ENCODE measurements around the gene TUBA1B. TPM values are rescaled to one million over a fixed set of nuclear protein-coding genes. Genes with fewer than 3 reads are reported as not detected.
A peak's percentile ranks its signal among the peaks of the same experiment; 100 is the strongest.
"Not testable (repeated sequence)": the region's sequence is repeated elsewhere in the genome, so short reads cannot be mapped to it uniquely, and the experiment has no call there.

TUBA1B gene
- total RNA-seq, 1 experiment from 2014 or later: 4,414 TPM

DNA sequence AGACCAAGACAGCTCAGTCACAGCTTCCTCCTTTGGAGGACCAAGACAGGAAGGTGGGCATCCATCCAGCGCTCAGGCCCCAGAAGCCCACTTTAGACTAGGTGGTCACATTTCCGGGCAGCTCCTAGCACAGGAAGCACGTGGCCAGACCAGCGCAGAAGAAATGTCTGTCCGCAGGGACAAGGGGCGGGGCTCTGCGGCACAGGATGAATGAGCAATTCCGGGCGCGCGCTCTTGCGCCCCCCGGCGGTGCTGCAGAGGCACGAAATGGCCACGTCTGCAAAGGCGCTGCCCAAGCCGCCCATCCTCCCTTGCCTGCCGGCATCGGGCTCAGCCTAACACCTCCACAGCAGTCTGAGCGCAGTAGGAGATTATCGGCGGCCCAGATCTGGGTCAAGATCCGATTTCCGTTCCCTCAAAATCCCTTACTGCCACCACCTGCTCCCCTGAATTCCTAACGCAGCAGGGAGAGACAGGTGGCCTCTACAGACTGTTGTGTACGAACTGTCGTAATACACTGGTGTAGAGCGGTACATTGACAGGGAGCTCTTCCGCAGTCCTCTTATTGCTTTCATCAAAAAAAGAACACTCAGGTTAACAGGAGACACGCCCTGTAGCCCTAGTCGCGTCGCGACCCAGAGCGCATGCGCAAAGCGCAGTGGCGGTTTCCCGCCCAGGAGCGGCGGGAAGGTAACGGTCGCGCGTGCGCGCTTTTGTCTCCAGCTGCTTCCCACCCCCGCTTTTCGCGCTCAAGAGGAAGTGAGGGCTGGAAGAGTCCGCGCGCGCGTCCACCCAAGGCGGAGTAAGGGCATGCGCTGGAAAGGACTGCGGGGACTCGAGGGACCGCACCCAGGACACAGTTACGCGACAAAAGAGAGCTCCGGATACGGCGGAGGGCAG is 794 bp downstream of the TUBA1B start:
- DNase-seq (ENCODE audit: low read depth): peak; percentile 93
- in situ Hi-C loops (cut with HindIII; ENCODE audit: low pct_unique_long_range_greater_than_20kb, low sequenced_read_pairs): no loop called here

- in situ Hi-C loops (cut with HindIII; ENCODE audit: low pct_unique_long_range_greater_than_20kb, low sequenced_read_pairs): no loop called here
- no peak for DNase-seq (ENCODE audit: low read depth)
Measured at GRCh38 chr12:49129332-49130150, 1.7 kb downstream of the TUBA1B start.

GRCh38 chr12:49127971-49128370 is 3.2 kb downstream of the TUBA1B start:
- in situ Hi-C loops (cut with HindIII; ENCODE audit: low pct_unique_long_range_greater_than_20kb, low sequenced_read_pairs); DNase-seq (ENCODE audit: low read depth): not testable (repeated sequence)

DNA sequence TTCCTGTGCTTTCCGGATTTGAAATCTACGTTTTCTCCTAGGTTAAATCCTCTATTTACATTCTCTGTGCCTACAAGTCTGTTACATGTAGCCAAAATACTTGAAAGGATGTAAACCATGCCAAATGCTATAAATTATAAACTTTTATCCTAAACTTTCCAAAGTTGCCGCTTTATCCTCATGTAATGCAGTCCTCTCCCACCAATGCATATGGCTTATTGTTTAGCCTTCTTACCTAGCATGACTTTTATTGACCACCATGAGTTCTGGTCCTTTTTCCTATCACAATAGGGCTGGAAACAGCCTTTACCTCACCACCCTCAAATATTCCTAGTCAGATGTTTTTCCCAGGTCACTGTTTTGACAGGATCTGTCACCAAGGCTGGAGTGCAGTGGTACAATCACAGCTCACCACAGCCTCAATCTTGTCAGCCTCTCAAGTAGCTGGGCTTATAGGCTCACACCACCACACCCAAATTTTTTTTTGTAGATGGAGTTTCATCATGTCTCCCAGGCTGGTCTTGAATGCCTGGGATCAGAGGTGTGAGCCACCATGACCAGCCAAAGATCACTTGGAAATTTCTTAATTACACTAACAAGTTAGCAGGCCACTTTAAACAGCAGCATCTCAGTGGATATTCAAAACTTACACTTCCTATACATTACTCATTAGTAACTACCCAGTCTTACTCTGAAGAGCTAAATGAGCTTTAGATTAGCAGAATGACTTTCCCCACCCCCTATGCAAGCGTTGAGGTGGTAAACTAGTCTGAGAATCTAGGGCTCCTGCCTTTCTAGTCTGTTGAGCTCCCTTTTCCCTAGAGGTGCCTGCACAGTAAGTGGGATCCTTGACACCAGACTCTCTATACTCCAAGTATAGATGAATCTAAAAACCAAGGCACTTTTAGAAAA is 4.1 kb downstream of the TUBA1B start:
- no peak for DNase-seq (ENCODE audit: low read depth)
- in situ Hi-C loops (cut with HindIII; ENCODE audit: low pct_unique_long_range_greater_than_20kb, low sequenced_read_pairs): no loop called here

DNA sequence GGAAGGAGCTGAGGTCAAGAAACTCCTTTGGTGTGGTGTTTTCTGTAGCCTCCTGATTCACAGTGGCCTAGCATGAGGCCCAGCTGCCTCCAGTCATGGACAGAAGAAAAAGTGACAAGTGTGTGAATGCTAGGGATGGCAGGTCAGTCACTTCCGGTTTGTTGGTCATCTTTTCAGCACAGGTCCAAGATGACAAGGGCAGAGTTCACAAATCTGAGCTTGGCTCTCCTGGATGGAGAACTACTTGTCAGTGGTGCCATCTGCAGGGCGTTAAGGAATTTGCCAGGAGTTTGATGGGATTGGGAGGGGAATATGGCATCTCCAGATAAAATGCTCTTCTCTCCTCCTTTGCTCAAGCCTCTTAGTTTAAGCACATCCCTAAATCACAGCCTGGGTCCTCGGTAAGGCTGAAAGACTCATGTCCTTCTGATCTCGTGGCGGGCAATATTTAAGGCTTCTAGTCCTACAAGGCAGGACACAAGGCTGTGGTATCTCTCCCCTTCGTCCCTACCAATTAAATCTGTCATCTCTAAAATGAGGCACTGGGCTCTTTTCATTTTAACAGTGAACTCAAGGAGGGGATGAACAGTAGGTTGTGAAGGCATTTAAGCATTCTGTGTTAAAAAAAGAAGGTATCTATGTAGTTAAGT is 10.0 kb downstream of the TUBA1B start:
- in situ Hi-C loops (cut with HindIII; ENCODE audit: low pct_unique_long_range_greater_than_20kb, low sequenced_read_pairs): no loop called here
- DNase-seq (ENCODE audit: low read depth): peak; percentile 64

DNA sequence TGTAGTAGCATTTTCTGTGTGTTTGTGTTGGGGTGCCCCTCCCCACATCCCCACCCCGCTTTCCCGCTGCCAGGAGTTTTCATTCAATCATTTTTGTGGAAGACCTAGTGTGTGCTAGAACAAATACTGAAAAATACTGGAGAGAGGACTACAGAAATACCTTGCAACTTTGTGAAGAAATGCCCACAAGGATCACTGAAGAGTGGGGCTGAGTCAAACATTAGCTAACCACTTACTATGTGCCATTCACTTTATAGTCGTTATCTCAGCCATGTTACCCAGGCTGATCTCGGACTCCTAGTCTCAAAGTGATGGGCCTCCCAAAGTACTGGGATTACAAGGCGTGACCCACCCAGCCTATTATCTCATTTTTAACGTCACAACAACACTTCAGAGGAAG is 20.0 kb downstream of the TUBA1B start:
- in situ Hi-C loops (cut with HindIII; ENCODE audit: low pct_unique_long_range_greater_than_20kb, low sequenced_read_pairs): no loop called here
- no peak for DNase-seq (ENCODE audit: low read depth)

DNA sequence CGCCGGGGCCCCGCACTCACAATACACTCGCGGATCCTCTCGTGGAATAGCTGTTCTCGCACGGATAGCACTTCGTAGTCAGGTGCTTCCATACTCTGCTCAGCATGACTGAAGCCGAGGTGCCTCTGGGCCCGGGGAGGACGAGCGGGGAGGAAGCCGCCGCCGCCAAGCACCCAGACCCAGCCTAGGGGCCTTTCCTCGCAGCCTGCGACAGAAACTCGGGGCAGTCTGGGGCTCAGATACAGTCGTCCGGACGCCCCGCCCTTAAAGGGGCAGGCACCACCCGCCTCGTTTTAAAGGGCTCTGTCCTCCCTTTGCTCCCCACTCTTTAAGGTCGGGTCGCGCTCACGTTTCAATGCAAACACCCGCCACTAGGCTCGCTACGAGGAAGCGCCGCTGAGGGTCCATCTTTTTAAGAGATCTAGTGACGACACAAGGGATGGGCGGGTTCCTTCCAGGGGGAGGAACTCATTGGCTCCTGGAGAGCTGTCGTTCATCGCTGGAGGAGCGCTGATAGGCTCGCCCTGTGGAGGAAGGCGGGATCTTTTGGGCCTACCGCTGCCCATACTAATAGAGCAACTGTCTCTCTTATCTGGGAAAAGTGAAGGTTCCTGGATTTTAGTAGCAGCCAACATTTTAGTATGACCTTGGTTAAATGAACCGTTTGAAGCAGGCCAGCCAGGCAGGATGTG is 20.6 kb downstream of the TUBA1B start, which contains the start of gene LMBR1L:
Gene LMBR1L (minus strand): TSS at position 384 of the 692 bp plus-strand sequence. CDS start 292 bp downstream, at position 92.
- in situ Hi-C loops (cut with HindIII; ENCODE audit: low pct_unique_long_range_greater_than_20kb, low sequenced_read_pairs): no loop called here
- peak; percentile 98 for DNase-seq (ENCODE audit: low read depth)

GRCh38 chr12:49109641-49110463 is 21.3 kb downstream of the TUBA1B start:
- no peak for DNase-seq (ENCODE audit: low read depth)
- in situ Hi-C loops (cut with HindIII; ENCODE audit: low pct_unique_long_range_greater_than_20kb, low sequenced_read_pairs): no loop called here

DNA sequence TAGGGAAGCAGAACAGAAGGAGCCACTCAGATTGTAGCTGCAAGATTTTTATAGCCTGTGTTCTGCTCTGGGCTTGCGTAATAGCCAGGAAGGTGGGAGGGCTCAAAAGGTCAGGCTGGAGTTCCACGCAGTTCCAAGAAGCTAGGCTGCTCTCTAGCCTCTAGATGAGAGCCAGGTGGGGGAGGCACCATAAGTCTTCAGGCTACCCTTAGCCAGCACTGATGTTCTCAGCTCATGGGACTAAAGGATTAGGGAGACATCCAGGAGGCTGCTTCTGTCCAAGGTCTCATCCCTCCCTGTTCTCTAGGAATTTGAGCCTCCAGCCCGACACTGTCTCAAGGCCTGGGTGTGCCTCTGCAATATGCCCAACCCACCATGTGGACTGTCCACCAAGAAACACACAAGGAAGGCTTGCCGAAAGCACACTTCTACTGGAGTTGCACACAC is 22.2 kb downstream of the TUBA1B start:
- in situ Hi-C loops (cut with HindIII; ENCODE audit: low pct_unique_long_range_greater_than_20kb, low sequenced_read_pairs): no loop called here
- DNase-seq (ENCODE audit: low read depth): no peak

DNA sequence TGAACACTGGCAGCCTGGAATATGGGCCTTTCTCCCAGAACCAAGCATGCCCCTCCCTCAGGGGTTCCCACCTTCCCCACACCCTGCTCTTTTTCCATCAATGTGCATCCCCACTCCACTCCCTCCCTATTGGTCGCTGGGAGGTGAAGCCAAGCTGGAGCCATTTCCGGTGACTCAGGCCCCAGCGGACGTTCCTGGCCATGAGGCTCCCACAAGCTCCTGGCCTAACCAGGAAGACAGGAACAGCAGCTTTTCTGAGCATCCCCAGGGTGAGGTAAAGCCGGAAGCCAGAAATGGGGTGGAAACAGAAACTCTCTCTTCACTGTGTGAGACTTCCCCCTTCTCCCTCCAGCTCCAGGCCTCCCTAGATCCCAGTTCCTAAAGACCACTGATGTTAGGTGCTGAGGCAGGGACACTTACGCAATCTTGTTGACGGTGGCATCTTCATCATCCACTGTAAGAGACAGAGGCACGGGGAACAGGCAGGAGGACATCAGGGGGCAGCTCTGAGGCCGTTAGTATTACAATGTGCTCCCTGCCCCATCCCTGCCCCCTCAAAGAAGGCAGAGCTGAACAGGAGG is 25.6 kb downstream of the TUBA1B start:
- in situ Hi-C loops (cut with HindIII; ENCODE audit: low pct_unique_long_range_greater_than_20kb, low sequenced_read_pairs): no loop called here
- no peak for DNase-seq (ENCODE audit: low read depth)

DNA sequence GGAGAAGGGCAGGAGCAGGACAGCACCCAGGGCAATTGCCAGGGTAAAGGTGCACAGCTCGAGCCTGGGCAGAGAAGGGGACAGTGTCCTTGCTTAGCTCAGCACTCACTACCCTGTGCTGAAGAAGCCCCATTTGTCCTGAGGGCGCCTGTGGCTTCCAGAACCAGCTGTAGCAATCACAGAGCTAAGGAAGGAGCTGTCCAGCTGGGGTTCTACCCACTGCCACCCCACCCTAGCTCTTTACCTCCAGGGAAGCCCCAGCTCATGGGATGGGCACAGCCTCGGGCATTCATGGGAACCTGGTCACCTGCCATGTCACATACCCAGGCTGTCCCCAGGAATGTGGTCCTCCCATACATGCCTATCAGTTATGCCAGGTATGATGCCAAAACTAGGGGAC is 26.4 kb downstream of the TUBA1B start:
- in situ Hi-C loops (cut with HindIII; ENCODE audit: low pct_unique_long_range_greater_than_20kb, low sequenced_read_pairs): no loop called here
- DNase-seq (ENCODE audit: low read depth): no peak

DNA sequence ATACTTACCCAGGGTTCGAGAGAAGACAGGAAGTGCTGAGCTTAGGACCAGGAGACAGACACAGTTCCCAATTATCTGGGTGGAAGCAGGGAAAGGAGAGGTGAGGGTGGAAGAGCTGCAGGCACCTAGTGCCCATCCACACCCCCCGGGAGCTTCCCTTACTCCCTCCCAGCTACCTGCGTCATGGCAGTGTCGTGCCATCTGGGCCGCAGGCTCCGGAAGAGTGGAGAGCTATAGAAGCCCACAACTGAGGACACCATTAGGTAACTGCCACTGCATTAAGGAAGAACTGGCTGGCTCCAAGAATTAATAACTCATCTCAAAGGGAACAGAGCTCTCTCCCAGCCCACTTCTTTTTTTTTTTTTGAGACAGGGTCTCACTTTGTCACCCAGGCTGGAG is 30.8 kb downstream of the TUBA1B start:
- no peak for DNase-seq (ENCODE audit: low read depth)
- in situ Hi-C loops (cut with HindIII; ENCODE audit: low pct_unique_long_range_greater_than_20kb, low sequenced_read_pairs): no loop called here

DNA sequence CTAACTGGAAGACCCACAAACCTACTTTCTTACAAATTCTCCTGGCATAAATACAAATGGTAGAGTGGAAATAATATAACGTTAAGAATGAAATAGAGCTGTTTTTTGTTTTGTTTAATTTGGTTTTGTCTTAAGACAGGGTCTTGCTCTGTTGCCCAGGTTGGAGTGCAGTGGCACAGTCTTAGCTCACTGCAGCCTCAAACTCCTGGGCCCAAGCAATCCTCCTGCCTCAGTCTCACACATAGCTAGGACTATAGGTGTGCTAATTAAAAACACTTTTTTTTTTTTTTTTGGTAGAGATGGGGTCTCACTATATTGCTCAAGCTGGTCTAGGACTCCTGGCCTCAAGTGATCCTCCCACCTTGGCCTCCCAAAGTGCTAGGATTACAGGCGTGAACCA is 32.5 kb downstream of the TUBA1B start:
- DNase-seq (ENCODE audit: low read depth): no peak
- in situ Hi-C loops (cut with HindIII; ENCODE audit: low pct_unique_long_range_greater_than_20kb, low sequenced_read_pairs): no loop called here

GRCh38 chr12:49098035-49098451 is 33.2 kb downstream of the TUBA1B start:
- DNase-seq (ENCODE audit: low read depth): peak; percentile 28
- in situ Hi-C loops (cut with HindIII; ENCODE audit: low pct_unique_long_range_greater_than_20kb, low sequenced_read_pairs): no loop called here

- in situ Hi-C loops (cut with HindIII; ENCODE audit: low pct_unique_long_range_greater_than_20kb, low sequenced_read_pairs): no loop called here
- no peak for DNase-seq (ENCODE audit: low read depth)
Measured at GRCh38 chr12:49097381-49097780, 33.8 kb downstream of the TUBA1B start.

- no peak for DNase-seq (ENCODE audit: low read depth)
- in situ Hi-C loops (cut with HindIII; ENCODE audit: low pct_unique_long_range_greater_than_20kb, low sequenced_read_pairs): no loop called here
Measured at GRCh38 chr12:49094975-49095365, 36.2 kb downstream of the TUBA1B start.
